Activated T-cell treated with anti-CD3 and anti-CD28 coated beads, Interleukin-2, amount 50 U/mL, for 72 hours (primary cell): ENCODE data around the gene ALDH1A3. TPM values are rescaled to one million over a fixed set of nuclear protein-coding genes. Genes with fewer than 3 reads are reported as not detected.

Experiments used
- ATAC-seq, 2 donors: fragments of 150-1000 bp; cut with Tn5 transposase; replicated peaks in 1 of 2; 2 replicates each; pipeline ENCODE4 v1.10.0; 2021; ENCODE audit warnings: moderate library complexity in 2 of 2, mild to moderate bottlenecking in 1 of 2
- DNase-seq, 2 donors: peaks; one replicate each; pipeline ENCODE4 v3.0.0; 2021 to 2022; ENCODE audit warnings: mixed read lengths in 1 of 2
- H3K27ac Mint-ChIP-seq: one replicate; pipeline ENCODE4 v1.8.0; 2022; ENCODE audit warnings: mild to moderate bottlenecking, moderate library complexity, mixed read lengths
- H3K27me3 Mint-ChIP-seq: one replicate; pipeline ENCODE4 v1.8.0; 2022; ENCODE audit warnings: low read depth, mixed read lengths
- H3K36me3 Mint-ChIP-seq, 2 donors: one replicate each; pipeline ENCODE4 v1.8.0; 2022; ENCODE audit warnings: mixed read lengths in 2 of 2, mild to moderate bottlenecking in 1 of 2; ENCODE audit not compliant: insufficient read depth in 2 of 2
- H3K4me1 Mint-ChIP-seq: one replicate; pipeline ENCODE4 v1.8.0; 2022; ENCODE audit warnings: low read depth, mixed read lengths
- H3K4me3 Mint-ChIP-seq, 2 donors: one replicate each; pipeline ENCODE4 v1.8.0; 2022; ENCODE audit warnings: mild to moderate bottlenecking in 2 of 2, mixed read lengths in 2 of 2, moderate library complexity in 2 of 2
- H3K9me3 Mint-ChIP-seq, 2 donors: one replicate each; pipeline ENCODE4 v1.8.0; 2022; ENCODE audit warnings: mixed read lengths in 2 of 2
- total RNA-seq, 2 donors: library from RNA; stranded (reverse); gene quantifications; one replicate each; pipeline ENCODE4 v1.2.3, GENCODE V29; 2022

Gene ALDH1A3
- total RNA-seq, 2 donors from 2014 or later = 0.14 TPM; not detected in 1

GRCh38 chr15:100937171-100937570 lies 57.5 kb downstream of the ALDH1A3 start:
- Mint-ChIP-seq H3K27me3 (peaks cover 8% of the 10 kb centered on the region), H3K27ac (no peak overlapping the region)

GRCh38 chr15:100939791-100940190 lies 60.2 kb downstream of the ALDH1A3 start:
- no peaks in the 10 kb centered on the region for H3K4me1 Mint-ChIP-seq
- no peaks in the 10 kb centered on the region for H3K36me3 Mint-ChIP-seq
- no peaks in the 10 kb centered on the region for H3K9me3 Mint-ChIP-seq
- no peaks in the 10 kb centered on the region for H3K27me3 Mint-ChIP-seq
- DNase-seq (no peak), ATAC-seq (no peak)
- H3K27ac Mint-ChIP-seq = no peak overlapping the region
- H3K4me3 Mint-ChIP-seq = no peak overlapping the region

More at GRCh38 chr15:100937171-100937570, 57.5 kb downstream of the ALDH1A3 start:
- DNase-seq (no peak), ATAC-seq (no peak)
- Mint-ChIP-seq H3K4me1 (no peaks in the 10 kb centered on the region), H3K9me3 (no peaks in the 10 kb centered on the region), H3K36me3 (no peaks in the 10 kb centered on the region), H3K4me3 (no peak overlapping the region)

- no peak for ATAC-seq
- H3K9me3 Mint-ChIP-seq = no peaks in the 10 kb centered on the region
- no peak overlapping the region for H3K27ac Mint-ChIP-seq
Measured at GRCh38 chr15:100940767-100941379, 61.2 kb downstream of the ALDH1A3 start.

GRCh38 chr15:100941536-100941935 lies 61.9 kb downstream of the ALDH1A3 start:
- ATAC-seq (no peak), DNase-seq (no peak)
- Mint-ChIP-seq H3K4me1 (no peaks in the 10 kb centered on the region), H3K4me3 (no peak overlapping the region), H3K27ac (no peak overlapping the region), H3K9me3 (no peaks in the 10 kb centered on the region), H3K27me3 (no peaks in the 10 kb centered on the region), H3K36me3 (no peaks in the 10 kb centered on the region)

More at GRCh38 chr15:100940767-100941379, 61.2 kb downstream of the ALDH1A3 start:
- DNase-seq = no peak
- H3K27me3 Mint-ChIP-seq = no peaks in the 10 kb centered on the region
- H3K36me3 Mint-ChIP-seq = no peaks in the 10 kb centered on the region
- no peaks in the 10 kb centered on the region for H3K4me1 Mint-ChIP-seq
- H3K4me3 Mint-ChIP-seq = no peak overlapping the region

- H3K36me3 Mint-ChIP-seq = no peaks in the 10 kb centered on the region
- no peak overlapping the region for H3K4me3 Mint-ChIP-seq
- ATAC-seq = no peak
- no peaks in the 10 kb centered on the region for H3K27me3 Mint-ChIP-seq
- H3K4me1 Mint-ChIP-seq = no peaks in the 10 kb centered on the region
- DNase-seq = no peak
- no peaks in the 10 kb centered on the region for H3K9me3 Mint-ChIP-seq
- no peak overlapping the region for H3K27ac Mint-ChIP-seq
Measured at GRCh38 chr15:100942656-100943425, 63.2 kb downstream of the ALDH1A3 start.

GRCh38 chr15:100944244-100944895 lies 64.7 kb downstream of the ALDH1A3 start:
- Mint-ChIP-seq H3K36me3 (no peaks in the 10 kb centered on the region), H3K27me3 (peaks cover 14% of the 10 kb centered on the region), H3K4me3 (no peak overlapping the region), H3K9me3 (no peaks in the 10 kb centered on the region), H3K27ac (no peak overlapping the region), H3K4me1 (no peaks in the 10 kb centered on the region)
- no peak for DNase-seq
- no peak for ATAC-seq

- H3K27me3 Mint-ChIP-seq = peaks cover 20% of the 10 kb centered on the region
- no peak for ATAC-seq
- no peak overlapping the region for H3K4me3 Mint-ChIP-seq
Measured at GRCh38 chr15:100944986-100945385, 65.4 kb downstream of the ALDH1A3 start.

GRCh38 chr15:100947760-100948429 lies 68.3 kb downstream of the ALDH1A3 start:
- Mint-ChIP-seq H3K27ac (no peak overlapping the region), H3K36me3 (no peaks in the 10 kb centered on the region), H3K4me1 (no peaks in the 10 kb centered on the region), H3K27me3 (peaks cover 20% of the 10 kb centered on the region), H3K9me3 (no peaks in the 10 kb centered on the region), H3K4me3 (no peak overlapping the region)
- no peak for DNase-seq
- ATAC-seq = no peak

More at GRCh38 chr15:100944986-100945385, 65.4 kb downstream of the ALDH1A3 start:
- no peak overlapping the region for H3K27ac Mint-ChIP-seq
- H3K9me3 Mint-ChIP-seq = no peaks in the 10 kb centered on the region
- no peaks in the 10 kb centered on the region for H3K4me1 Mint-ChIP-seq
- DNase-seq = no peak
- H3K36me3 Mint-ChIP-seq = no peaks in the 10 kb centered on the region

- no peaks in the 10 kb centered on the region for H3K36me3 Mint-ChIP-seq
- no peaks in the 10 kb centered on the region for H3K9me3 Mint-ChIP-seq
- DNase-seq (no peak), ATAC-seq (no peak)
- H3K27ac Mint-ChIP-seq = peak overlapping the region; percentile 38
- no peak overlapping the region for H3K4me3 Mint-ChIP-seq
- peaks cover 20% of the 10 kb centered on the region for H3K27me3 Mint-ChIP-seq
- no peaks in the 10 kb centered on the region for H3K4me1 Mint-ChIP-seq
Measured at GRCh38 chr15:100948430-100948762, 68.8 kb downstream of the ALDH1A3 start.

GRCh38 chr15:100949691-100950090 lies 70.1 kb downstream of the ALDH1A3 start:
- no peaks in the 10 kb centered on the region for H3K9me3 Mint-ChIP-seq
- ATAC-seq (no peak), DNase-seq (no peak)
- H3K27ac Mint-ChIP-seq = no peak overlapping the region
- no peak overlapping the region for H3K4me3 Mint-ChIP-seq
- H3K27me3 Mint-ChIP-seq = peaks cover 20% of the 10 kb centered on the region
- H3K36me3 Mint-ChIP-seq = no peaks in the 10 kb centered on the region
- no peaks in the 10 kb centered on the region for H3K4me1 Mint-ChIP-seq

- no peaks in the 10 kb centered on the region for H3K9me3 Mint-ChIP-seq
Measured at GRCh38 chr15:100951965-100952364, 72.3 kb downstream of the ALDH1A3 start.

GRCh38 chr15:100952566-100952965 lies 72.9 kb downstream of the ALDH1A3 start:
- Mint-ChIP-seq H3K4me3 (no peak overlapping the region), H3K27me3 (peaks cover 20% of the 10 kb centered on the region), H3K36me3 (no peaks in the 10 kb centered on the region), H3K4me1 (no peaks in the 10 kb centered on the region), H3K27ac (no peak overlapping the region), H3K9me3 (no peaks in the 10 kb centered on the region)
- no peak for DNase-seq
- ATAC-seq = no peak

More at GRCh38 chr15:100951965-100952364, 72.3 kb downstream of the ALDH1A3 start:
- no peak overlapping the region for H3K4me3 Mint-ChIP-seq
- H3K36me3 Mint-ChIP-seq = no peaks in the 10 kb centered on the region
- ATAC-seq (no peak), DNase-seq (no peak)
- H3K27ac Mint-ChIP-seq = no peak overlapping the region
- no peaks in the 10 kb centered on the region for H3K4me1 Mint-ChIP-seq
- peaks cover 20% of the 10 kb centered on the region for H3K27me3 Mint-ChIP-seq
